Measurements from ENCODE around the gene CERK.

The CERK gene

GRCh38 chr22:46764779-46765485 is 26.9 kb upstream of the CERK start:
- no peak for TF ChIP-seq CTCF (IDR thresholded peaks at IDR 0.05)
- Histone ChIP-seq H3K4me3 (no peak overlapping the region), H3K27ac (no peak overlapping the region)
- no peak for DNase-seq (ENCODE audit: low spot score)

GRCh38 chr22:46764140-46764680 is 26.2 kb upstream of the CERK start:
- Histone ChIP-seq H3K4me3 (no peak overlapping the region), H3K27ac (peak overlapping the region in 1 of 2 donors; percentile 49)
- no peak for TF ChIP-seq CTCF (IDR thresholded peaks at IDR 0.05)
- DNase-seq (ENCODE audit: low spot score) = no peak

- H3K27ac ChIP-seq = peak overlapping the region; percentile 92 to 98
- DNase-seq (ENCODE audit: low spot score) = peak; percentile 86
- TF ChIP-seq CTCF (IDR thresholded peaks at IDR 0.05) = no peak
- H3K4me3 ChIP-seq = peak overlapping the region; percentile 96
Observed at GRCh38 chr22:46763051-46763705, 25.1 kb upstream of the CERK start.

- peak within 1 kb of the TSS; percentile 96 for H3K4me3 ChIP-seq
- TF ChIP-seq CTCF (IDR thresholded peaks at IDR 0.05) = no peak
- peak within 1 kb of the TSS; percentile 92 to 98 for H3K27ac ChIP-seq
- peak; percentile 95 for DNase-seq (ENCODE audit: low spot score)
Observed at GRCh38 chr22:46762238-46763050, 24.4 kb upstream of the CERK start, which contains the start of gene TBC1D22A. Gene TBC1D22A, plus strand, starts transcription at chr22:46762650. Its CDS starts 137 bp downstream, at chr22:46762787.

GRCh38 chr22:46761539-46762237 is 23.6 kb upstream of the CERK start:
- DNase-seq (ENCODE audit: low spot score) = no peak
- no peak for TF ChIP-seq CTCF (IDR thresholded peaks at IDR 0.05)
- Histone ChIP-seq H3K27ac (peak overlapping the region; percentile 92 to 98), H3K4me3 (peak overlapping the region; percentile 96)

GRCh38 chr22:46761017-46761416 is 23.0 kb upstream of the CERK start:
- no peak overlapping the region for H3K4me3 ChIP-seq
- DNase-seq (ENCODE audit: low spot score) = no peak

More at GRCh38 chr22:46761017-46761416, 23.0 kb upstream of the CERK start:
- no peak for TF ChIP-seq CTCF (IDR thresholded peaks at IDR 0.05)
- H3K27ac ChIP-seq = no peak overlapping the region
